Putamen (tissue), 1 donor: Measurements from ENCODE around the gene HMOX1.
"Not testable (repeated sequence)": the region's sequence is repeated elsewhere in the genome, so short reads cannot be mapped to it uniquely, and the experiment has no call there.

ENCODE experiments used
- DNase-seq: peaks from one replicate; pipeline ENCODE4 v3.0.0-alpha.2; 2016; ENCODE audit warnings: low spot score

The HMOX1 gene

GRCh38 chr22:35350539-35351503 is 30.1 kb upstream of the HMOX1 start:
- peak; percentile 77 for DNase-seq

- peak; percentile 47 for DNase-seq
Measured at GRCh38 chr22:35352214-35353111, 28.4 kb upstream of the HMOX1 start.

GRCh38 chr22:35353318-35353717 is 27.6 kb upstream of the HMOX1 start:
- DNase-seq = no peak

GRCh38 chr22:35354068-35354467 is 26.8 kb upstream of the HMOX1 start:
- DNase-seq = no peak

- no peak for DNase-seq
Measured at GRCh38 chr22:35357883-35358621, 22.8 kb upstream of the HMOX1 start.

GRCh38 chr22:35359380-35360065 is 21.4 kb upstream of the HMOX1 start:
- no peak for DNase-seq

- no peak for DNase-seq
Measured at GRCh38 chr22:35361001-35361558, 19.8 kb upstream of the HMOX1 start.

- no peak for DNase-seq
Measured at GRCh38 chr22:35363566-35364086, 17.3 kb upstream of the HMOX1 start.

- not testable (repeated sequence) for DNase-seq
Measured at GRCh38 chr22:35364230-35364629, 16.7 kb upstream of the HMOX1 start.

GRCh38 chr22:35367331-35367886 is 13.5 kb upstream of the HMOX1 start:
- DNase-seq = no peak

- DNase-seq = no peak
Measured at GRCh38 chr22:35368386-35368785, 12.5 kb upstream of the HMOX1 start.

GRCh38 chr22:35369996-35370395 is 10.9 kb upstream of the HMOX1 start:
- no peak for DNase-seq

- DNase-seq = no peak
Measured at GRCh38 chr22:35373781-35374180, 7.1 kb upstream of the HMOX1 start.

- DNase-seq = no peak
Measured at GRCh38 chr22:35375031-35375430, 5.9 kb upstream of the HMOX1 start.

- no peak for DNase-seq
Measured at GRCh38 chr22:35375526-35375925, 5.4 kb upstream of the HMOX1 start.

GRCh38 chr22:35376728-35377472 is 4.0 kb upstream of the HMOX1 start:
- peak; percentile 87 for DNase-seq

GRCh38 chr22:35377735-35378134 is 3.2 kb upstream of the HMOX1 start:
- DNase-seq = no peak

GRCh38 chr22:35378621-35379020 is 2.3 kb upstream of the HMOX1 start:
- no peak for DNase-seq

GRCh38 chr22:35379146-35379993 is 1.5 kb upstream of the HMOX1 start:
- no peak for DNase-seq
